Neural cell (in vitro differentiated cells): Measurements from ENCODE around the gene PLK3.

Experiments
- EP300 ChIP-seq: fragments of 450-650 bp; conservative IDR thresholded peaks from 2 replicates; pipeline ENCODE4 v1.6.1; 2014; ENCODE audit warnings: antibody characterized with exemption, mild to moderate bottlenecking, moderate library complexity; ENCODE audit not compliant: poor library complexity, severe bottlenecking
- RAD21 ChIP-seq: fragments of 450-650 bp; conservative IDR thresholded peaks from 2 replicates; pipeline ENCODE4 v1.6.1; 2014; ENCODE audit warnings: antibody characterized with exemption, mild to moderate bottlenecking, moderate library complexity
- TF ChIP-seq, protein P1 (sequence below): fragments of 450-650 bp; IDR thresholded peaks from 2 replicates; pipeline ENCODE4 v1.5.1; 2014; ENCODE audit warnings: antibody characterized with exemption, mild to moderate bottlenecking, moderate library complexity; ENCODE audit not compliant: poor library complexity, severe bottlenecking

- TF ChIP-seq, protein P1, sequence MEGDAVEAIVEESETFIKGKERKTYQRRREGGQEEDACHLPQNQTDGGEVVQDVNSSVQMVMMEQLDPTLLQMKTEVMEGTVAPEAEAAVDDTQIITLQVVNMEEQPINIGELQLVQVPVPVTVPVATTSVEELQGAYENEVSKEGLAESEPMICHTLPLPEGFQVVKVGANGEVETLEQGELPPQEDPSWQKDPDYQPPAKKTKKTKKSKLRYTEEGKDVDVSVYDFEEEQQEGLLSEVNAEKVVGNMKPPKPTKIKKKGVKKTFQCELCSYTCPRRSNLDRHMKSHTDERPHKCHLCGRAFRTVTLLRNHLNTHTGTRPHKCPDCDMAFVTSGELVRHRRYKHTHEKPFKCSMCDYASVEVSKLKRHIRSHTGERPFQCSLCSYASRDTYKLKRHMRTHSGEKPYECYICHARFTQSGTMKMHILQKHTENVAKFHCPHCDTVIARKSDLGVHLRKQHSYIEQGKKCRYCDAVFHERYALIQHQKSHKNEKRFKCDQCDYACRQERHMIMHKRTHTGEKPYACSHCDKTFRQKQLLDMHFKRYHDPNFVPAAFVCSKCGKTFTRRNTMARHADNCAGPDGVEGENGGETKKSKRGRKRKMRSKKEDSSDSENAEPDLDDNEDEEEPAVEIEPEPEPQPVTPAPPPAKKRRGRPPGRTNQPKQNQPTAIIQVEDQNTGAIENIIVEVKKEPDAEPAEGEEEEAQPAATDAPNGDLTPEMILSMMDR, result peak; percentile 19
- TF ChIP-seq RAD21 (peak; percentile 13), EP300 (peak; percentile 80)
Observed at GRCh38 chr1:44775078-44775929, 24.9 kb upstream of the PLK3 start, which contains the start of gene RPS8.
